UCSD-AML1 (cell line): ENCODE data around the gene TAS1R1.
"Not testable (repeated sequence)": the region's sequence is repeated elsewhere in the genome, so short reads cannot be mapped to it uniquely, and the experiment has no call there.

Experiments
- DNase-seq: peaks from one replicate; lab custom pipeline; 2025; ENCODE audit not compliant: unreplicated experiment; lab: John Stamatoyannopoulos, UW

Gene TAS1R1

GRCh38 chr1:6519935-6520671 is 35.0 kb upstream of the TAS1R1 start:
- no peak for DNase-seq

- DNase-seq: no peak
Observed at GRCh38 chr1:6521536-6521935, 33.6 kb upstream of the TAS1R1 start.

GRCh38 chr1:6523566-6523965 is 31.5 kb upstream of the TAS1R1 start:
- DNase-seq: no peak

GRCh38 chr1:6526316-6526715 is 28.8 kb upstream of the TAS1R1 start:
- DNase-seq: no peak

- no peak for DNase-seq
Observed at GRCh38 chr1:6528492-6528891, 26.6 kb upstream of the TAS1R1 start.

- DNase-seq: no peak
Observed at GRCh38 chr1:6530504-6531160, 24.5 kb upstream of the TAS1R1 start.

GRCh38 chr1:6531996-6532395 is 23.1 kb upstream of the TAS1R1 start:
- no peak for DNase-seq

GRCh38 chr1:6534248-6534822 is 20.8 kb upstream of the TAS1R1 start:
- no peak for DNase-seq

- DNase-seq: no peak
Observed at GRCh38 chr1:6535214-6535613, 19.9 kb upstream of the TAS1R1 start.

GRCh38 chr1:6536291-6536690 is 18.8 kb upstream of the TAS1R1 start:
- no peak for DNase-seq

GRCh38 chr1:6538956-6539355 is 16.2 kb upstream of the TAS1R1 start:
- no peak for DNase-seq

- no peak for DNase-seq
Observed at GRCh38 chr1:6544831-6545230, 10.3 kb upstream of the TAS1R1 start.

- no peak for DNase-seq
Observed at GRCh38 chr1:6545276-6546112, 9.6 kb upstream of the TAS1R1 start.

GRCh38 chr1:6546326-6546725 is 8.8 kb upstream of the TAS1R1 start:
- no peak for DNase-seq

GRCh38 chr1:6547301-6547700 is 7.8 kb upstream of the TAS1R1 start:
- no peak for DNase-seq

- DNase-seq: peak; percentile 94
Observed at GRCh38 chr1:6554031-6554906, 838 bp upstream of the TAS1R1 start, which contains the start of gene NOL9. NOL9 (minus strand) TSS chr1:6554513; CDS start chr1:6554502, 11 bp downstream.

- DNase-seq: no peak
Observed at GRCh38 chr1:6557597-6557996, 2.5 kb downstream of the TAS1R1 start.

GRCh38 chr1:6559161-6559560 is 4.1 kb downstream of the TAS1R1 start:
- DNase-seq: not testable (repeated sequence)

- no peak for DNase-seq
Observed at GRCh38 chr1:6560267-6560666, 5.2 kb downstream of the TAS1R1 start.

- no peak for DNase-seq
Observed at GRCh38 chr1:6569033-6569432, 13.9 kb downstream of the TAS1R1 start.
